Activated CD8-positive, alpha-beta memory T cell treated with anti-CD3 and anti-CD28 coated beads for 24 hours (primary cell): Measurements from ENCODE around the gene TRIM67.
"Not testable (repeated sequence)": the region's sequence is repeated elsewhere in the genome, so short reads cannot be mapped to it uniquely, and the experiment has no call there.

Source experiments
- DNase-seq: peaks from one replicate; pipeline ENCODE4 v3.0.0-alpha.2; 2020

Gene TRIM67

DNA sequence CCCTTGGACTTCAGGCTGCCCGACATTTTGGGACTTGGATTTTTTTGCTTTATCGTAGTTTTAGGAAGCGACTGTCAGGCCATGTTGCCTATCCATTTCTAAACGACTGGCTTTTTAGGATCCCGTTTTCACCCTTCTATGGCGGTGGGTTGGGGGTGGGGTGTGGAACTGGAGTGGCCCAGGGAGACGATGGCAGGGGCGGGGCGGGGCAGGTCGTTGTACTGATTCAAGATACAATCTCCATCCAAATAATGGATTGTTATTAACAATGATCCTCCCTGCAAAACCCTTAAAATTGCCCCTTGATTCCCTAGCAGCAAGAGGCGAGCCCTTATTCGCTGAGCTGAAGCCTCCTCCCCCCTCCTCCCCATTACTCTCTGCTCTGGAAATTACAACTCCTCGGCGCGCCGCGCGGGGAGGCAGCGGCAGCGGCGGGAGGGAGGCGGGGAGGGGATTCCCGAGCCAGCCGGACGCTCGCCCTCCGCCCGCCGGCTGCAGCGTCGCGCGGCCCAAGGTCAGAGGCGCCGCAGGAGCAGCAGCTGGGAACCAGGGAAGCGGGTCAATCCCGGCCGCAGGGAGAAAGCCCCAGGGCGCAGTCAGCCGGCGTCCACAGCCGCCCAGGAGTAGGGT lies at the start of gene TRIM67:
Gene TRIM67 (plus strand): TSS at position 392 of the 630 bp plus-strand sequence. CDS start 912 bp downstream, outside the sequence.
- no peak for DNase-seq

DNA sequence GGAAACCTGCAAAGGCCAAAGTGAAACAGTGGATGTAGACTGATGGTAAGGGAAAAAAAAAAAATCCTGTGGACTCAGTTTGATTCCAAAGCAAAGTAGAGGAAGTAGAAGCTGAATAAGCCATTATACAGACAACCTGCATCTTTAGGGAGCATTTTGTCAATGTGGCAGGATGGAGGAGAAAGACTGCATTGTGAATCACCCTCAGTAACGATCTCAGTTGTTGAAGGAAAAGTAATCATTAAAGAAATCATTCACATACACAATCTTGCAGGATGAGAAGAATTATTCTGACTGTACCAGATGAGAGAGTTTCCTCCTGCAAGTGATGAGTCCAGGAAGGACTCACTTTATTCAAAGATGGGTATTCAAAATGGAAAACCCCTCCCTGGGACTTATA lies 45.1 kb upstream of the TRIM67 start:
- DNase-seq, result no peak

DNA sequence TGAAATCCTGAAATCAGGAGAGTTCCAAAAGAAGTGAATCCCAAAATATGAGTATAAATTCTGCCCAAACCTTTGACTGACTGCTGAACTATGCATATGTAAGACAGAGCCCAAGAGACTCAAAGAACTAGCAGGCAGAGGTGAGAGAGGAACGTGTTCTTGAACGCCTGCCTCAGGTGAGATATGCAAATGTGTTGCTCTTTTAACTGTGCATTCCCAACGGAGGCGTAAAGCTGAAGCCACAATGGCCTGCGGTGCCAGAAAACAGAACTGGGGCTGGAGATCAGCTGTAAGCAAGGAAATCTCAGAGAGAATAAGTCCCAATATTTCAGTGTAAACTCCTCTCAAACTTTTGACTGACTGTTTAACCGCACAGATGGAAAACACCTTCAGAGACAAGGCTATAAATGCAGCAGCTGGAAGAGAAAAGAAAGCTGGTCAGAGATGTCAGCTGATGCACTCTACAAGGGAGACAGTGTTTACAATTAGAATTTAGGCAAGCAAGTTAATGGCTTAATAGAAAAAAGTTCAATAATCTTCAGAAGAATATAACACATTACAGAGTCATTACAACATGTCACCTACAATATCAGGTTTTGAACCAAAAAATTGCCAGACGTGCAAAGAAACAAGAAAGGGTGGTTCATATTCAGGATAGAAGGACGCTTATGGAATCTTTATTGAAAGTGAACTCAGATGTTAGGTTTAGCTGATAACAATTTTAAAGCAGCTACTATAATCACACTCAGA lies 43.0 kb upstream of the TRIM67 start:
- DNase-seq, result no peak

DNA sequence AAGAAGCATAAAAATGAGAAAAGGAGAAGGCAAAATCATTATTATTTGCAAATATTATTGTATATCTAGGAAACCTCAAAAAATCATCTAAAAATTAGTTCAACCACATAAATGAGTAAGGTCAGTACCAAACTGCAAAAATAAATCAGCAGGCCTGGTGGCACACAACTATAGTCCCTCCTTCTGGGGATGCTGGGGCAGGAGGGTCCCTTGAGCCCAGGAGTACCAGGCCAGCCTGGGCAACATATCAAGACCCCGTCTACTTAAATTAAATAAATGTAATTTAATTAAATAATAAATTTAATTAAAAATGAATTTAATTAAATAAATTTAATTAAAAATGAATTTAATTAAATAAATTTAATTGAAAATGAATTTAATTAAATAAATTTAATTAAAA lies 40.3 kb upstream of the TRIM67 start:
- DNase-seq, result no peak

DNA sequence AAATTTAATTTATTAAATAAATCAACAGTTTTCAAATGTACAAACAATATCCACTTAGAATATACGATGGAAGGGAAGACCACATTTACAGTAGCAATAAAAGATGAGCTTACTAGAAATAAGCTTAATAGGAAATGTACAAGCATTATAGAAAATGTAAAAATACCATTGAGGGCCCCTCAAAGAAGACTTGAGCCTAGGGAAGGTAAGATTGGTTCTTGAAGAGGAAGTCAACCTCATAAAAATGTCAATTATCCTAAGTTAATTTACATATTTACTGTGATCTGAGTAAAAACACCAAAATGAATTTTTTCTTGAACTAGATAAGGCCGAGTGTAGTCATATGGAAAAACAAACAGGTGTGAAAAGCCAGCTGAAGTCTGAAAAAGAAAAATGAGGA lies 39.7 kb upstream of the TRIM67 start:
- no peak for DNase-seq

DNA sequence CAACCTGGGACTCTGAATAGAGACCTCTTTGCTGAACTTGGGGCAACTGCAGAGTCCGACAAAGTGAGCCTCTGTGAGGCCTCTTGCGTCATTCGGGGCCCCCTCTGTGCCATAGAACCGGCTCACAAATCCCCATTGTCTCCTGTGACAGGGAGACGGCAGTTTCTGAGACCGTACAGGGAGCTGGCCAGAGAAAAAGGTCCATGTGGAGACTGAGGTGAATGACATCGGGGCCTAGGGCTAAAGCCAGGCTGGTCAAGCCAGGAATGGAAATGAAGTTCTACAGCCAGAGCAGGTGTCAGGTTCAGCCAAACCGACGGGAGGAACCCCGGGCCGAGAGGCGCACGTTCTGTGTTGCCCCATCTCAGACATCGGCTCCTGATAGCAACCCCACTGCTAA lies 37.1 kb upstream of the TRIM67 start:
- no peak for DNase-seq

DNA sequence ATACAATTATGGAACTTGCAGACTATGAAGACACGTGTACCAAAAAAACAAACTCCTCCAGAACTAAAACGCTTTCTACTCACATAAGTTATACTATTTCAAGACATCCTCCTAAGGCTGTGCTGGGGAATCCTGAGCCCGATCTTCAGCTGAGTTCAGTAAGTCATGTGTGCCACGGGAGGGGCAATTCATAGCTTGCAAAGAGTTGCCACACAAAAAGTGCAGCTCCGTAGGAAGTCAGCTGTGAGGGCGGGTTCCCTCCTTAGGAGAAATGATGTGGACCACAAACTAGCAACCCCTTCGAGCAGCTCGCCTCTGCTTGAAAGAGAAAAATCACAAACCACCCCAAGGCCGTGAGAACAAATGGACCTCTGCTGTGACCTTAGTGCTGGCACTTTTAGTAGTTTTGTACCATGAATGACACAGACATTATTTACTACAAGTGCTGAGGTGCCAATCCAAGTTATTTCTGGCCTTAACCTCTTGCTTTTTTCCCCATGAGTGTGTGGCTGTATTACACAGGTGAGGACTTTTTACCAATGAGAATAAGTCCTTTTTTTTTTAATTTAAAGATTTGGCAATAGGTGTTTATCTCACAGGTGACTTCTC lies 35.8 kb upstream of the TRIM67 start:
- no peak for DNase-seq

DNA sequence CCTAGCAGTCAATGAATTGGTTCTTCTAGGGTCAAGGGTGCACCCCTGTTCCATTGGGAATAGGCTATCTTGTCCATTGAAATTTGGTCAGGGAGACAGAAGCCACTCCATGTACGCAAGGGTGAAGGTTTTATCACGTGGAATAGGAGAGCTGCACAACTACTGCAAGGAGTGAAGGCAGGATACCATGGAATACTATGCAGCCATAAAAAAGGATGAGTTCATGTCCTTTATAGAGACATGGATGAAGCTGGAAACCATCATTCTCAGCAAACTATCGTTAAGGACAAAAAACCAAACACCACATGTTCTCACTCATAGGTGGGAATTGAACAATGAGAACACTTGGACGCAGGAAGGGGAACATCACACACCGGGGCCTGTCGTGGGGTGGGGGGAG lies 34.8 kb upstream of the TRIM67 start:
- DNase-seq, result not testable (repeated sequence)

DNA sequence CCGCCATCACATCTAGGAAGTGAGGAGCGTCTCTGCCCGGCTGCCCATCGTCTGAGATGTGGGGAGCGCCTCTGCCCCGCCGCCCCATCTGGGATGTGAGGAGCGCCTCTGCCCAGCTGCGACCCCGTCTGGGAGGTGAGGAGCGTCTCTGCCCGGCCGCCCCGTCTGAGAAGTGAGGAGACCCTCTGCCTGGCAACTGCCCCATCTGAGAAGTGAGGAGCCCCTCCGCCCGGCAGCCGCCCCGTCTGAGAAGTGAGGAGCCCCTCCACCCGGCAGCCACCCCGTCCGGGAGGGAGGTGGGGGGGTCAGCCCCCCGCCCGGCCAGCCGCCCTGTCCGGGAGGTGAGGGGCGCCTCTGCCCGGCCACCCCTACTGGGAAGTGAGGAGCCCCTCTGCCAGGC lies 33.4 kb upstream of the TRIM67 start:
- DNase-seq, result not testable (repeated sequence)

DNA sequence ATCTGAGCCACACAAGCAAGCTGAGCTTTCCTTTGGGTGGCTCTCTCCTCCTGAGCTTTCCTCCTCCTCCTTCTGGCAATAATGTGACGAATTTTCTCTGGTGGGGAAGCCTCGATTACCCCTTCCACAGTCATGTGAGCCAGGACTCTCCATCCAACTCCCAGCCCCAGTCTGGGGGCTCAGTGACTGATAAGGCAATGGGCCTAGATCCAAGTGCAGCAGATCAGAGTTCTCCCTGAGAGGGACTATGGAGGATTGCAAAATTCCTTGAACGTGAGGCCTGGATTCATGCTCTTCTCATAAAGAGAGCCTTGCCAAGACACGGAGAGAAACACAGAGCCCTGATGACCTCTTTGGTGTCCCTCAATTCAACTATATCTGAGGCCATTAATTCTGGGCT lies 31.3 kb upstream of the TRIM67 start:
- no peak for DNase-seq

DNA sequence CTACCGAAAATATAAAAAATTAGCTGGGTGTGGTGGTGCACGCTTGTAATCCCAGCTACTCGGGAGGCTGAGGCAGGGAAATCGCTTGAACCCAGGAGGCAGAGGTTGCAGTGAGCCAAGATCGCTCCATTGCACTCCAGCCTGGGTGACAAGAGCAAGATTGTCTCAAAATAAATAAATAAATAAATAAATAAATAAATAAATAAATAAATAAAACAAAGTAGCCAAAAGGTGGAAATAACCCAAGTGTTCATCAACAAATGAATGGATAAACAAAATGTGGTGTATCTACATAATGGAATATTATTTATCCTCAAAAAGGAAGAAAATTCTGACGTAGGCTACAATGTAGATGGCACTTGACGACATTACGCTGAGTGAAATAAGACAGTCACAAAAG lies 29.3 kb upstream of the TRIM67 start:
- not testable (repeated sequence) for DNase-seq

DNA sequence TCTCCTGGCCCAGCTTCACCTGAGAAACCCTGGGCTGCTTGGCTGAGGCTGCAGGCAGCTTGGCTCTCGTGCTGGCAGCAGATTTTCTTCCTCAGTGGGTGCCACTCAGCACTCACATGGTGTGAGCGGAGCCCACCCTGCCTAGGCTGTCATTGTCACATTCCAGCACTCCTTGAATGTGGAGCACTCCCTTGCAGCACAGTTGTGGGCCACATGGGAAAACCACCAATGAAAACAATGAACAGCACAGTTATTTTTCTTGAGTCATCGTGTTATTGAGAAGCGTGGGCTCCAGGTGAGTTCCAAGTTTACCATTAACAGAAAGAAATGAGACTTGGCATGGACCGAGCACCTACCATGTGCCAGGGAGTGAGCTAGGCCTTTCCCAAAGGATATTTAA lies 27.2 kb upstream of the TRIM67 start:
- no peak for DNase-seq

DNA sequence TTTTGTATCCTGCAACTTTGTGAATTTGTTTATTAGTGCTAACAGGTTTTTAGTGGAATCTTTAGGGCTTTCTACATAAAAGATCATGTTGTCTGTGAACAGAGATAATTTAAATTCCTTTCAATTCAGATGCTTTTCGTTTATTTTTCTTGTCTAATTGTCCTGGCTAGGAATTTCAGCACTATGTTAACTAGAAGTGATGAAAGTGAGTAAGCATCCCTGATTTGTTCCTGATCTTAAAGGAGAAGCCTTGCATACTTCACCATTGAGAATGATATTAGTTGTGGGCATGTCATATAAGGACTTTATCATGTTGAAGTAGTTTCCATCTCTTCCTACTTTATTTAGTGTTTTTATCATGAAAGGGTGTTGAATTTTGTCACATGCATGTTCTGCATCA lies 23.6 kb upstream of the TRIM67 start:
- no peak for DNase-seq

DNA sequence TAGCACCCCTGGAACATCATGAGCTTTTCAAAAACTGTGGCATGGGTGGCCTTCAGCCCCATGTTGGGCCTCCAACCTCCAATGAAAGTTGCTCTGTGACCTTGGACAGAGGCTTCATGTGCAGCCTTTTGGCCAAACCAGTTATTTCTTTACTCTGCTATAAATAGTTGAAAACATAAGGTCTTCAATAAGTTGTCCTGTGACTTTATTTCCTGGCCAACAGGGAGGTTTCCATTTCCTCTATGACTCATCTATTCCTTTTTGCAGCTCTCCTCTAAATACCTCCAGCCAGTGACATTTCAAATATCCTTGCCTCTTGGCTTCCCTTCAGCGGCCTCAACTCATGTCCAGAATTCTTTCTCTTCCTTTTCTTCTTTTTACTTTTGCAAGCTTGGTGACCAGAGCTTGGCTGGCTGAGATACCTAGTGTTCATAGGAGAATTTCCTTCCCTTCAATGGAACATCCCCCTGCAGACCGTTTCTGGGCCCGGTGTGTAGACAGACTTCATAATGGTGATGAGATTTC lies 22.7 kb upstream of the TRIM67 start:
- DNase-seq, result no peak

DNA sequence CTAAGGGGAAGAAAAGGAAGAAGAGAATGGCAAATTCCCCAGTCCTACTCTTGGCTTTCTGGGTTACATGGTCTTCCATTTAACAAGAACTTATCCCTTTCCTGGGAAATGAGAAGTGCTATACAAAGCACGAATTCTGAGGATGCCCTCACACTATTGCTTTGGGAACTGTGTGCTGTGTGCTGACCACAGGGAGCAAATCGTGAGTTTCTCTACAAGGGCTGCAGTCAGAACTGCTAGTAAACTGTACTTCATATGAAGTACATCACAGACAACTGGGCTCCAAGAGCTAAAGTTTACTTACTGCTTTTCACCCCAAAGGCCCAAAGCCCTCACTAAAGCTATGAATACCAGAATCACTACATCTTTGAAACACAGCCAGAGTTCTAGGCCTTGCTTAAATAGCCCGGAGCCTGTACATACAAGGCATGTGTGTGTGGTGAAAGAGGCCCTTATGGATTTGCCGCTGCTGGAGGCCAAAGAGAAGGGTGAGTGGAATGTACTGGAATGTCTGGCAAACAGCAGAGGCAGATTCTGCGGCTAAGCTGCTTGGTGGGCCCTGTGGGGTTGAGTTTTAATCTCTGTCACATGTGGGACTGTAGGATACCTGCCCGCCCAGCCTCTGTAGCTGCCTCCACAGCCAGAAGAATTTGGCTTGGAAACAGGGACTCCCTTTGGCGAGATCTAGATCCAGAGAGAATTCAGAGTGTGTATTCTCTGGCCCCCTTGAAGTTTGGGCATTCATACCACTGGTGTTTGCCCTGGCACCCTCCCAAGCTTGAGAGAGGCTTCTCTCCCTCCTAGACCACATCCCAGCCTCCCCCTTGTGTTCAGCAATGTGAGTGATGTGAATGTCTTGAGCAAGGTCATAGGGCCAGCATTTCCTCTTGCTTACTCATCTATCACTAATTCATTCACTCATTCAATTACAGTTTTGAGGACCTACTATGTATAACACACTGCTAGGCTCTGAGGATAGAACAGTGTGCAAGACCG lies 21.9 kb upstream of the TRIM67 start:
- DNase-seq, result no peak

DNA sequence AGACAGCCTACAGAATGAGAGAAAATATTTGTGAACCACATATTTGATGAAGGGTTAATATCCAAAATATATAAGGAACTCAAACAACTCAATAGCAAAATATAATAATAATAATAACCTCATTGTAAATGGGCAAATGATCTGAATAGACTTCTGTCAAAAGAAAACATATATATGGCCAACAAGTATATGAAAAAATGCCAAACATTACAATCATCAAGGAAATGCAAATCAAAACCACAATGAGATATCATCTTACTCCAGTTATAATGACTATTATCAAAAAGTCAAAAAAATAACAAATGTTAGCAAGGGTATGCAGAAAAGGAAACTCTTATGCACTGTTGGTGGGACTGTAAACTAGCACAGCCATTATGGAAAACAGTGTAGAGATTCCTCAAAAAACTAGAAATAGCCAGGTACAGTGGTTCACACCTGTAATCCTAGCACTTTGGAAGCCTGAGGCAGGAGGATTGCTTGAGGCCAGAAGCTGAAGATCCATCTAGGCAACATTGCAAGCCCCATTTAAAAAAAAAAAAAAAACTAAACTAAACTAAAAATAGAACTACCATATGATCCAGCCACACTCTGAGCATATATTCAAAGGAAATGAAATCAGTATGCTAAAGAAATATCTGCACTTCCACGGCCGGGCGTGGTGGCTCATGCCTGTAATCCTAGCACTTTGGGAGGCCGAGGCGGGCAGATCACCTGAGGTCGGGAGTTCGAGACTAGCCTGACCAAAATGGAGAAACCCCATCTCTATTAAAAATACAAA lies 17.3 kb upstream of the TRIM67 start:
- DNase-seq, result no peak

DNA sequence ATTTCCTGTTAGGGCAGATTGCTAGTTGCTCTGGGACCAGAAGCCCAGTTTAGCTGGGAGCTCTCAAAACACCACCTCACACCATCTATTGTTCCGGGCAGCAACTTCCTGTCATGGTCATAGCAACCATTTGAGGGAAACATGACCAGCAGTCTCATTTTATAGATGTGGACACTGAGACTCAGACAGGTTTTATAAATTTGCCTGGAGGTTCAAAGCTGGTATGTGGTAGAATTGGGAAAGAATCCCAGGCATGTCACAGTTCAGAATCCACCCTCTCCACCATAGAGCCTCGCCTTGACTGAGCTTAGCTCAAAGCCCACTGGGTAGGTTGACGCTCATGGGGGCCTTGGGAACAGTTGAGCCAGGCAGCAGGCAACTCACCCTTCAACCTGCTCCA lies 14.0 kb upstream of the TRIM67 start:
- no peak for DNase-seq

DNA sequence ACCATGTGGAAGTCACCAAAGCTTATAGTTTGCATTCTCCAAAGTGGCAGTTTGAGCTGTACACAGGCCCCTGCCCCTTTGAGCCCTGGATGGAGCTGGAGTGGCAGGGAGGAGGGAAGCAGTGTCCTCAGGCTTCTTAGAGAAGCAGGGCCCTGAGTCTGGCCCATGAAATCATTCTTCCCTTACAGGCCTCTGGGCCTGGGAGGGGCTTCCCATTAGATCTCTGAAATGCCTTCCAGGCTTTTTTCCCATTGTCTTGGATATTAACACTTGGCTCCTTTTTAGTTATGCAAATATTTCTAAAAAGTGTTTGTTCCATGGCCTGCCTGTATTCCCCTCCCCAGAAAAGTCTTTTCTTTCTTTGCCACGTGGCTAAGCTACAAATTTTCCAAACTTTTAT lies 10.0 kb upstream of the TRIM67 start:
- DNase-seq, result no peak

DNA sequence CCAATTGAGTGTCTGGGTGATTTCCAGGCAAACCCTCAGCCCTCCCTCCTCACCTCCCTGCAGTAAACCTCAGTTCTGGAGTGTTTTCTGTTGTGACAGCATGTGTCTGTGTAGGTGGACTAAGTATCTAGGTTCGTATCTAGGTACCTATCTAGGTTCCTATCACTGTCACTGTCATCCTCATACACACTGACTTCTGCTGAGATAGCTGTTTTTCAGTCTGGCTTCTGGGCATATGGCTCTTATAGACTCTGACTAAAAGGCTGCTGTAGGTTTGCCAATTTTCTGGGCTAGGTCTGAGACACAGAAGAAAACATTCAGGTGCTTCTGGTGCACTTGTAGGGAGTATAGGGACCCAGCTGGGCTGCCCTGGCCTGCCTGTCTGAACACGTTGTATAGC lies 8.1 kb upstream of the TRIM67 start:
- no peak for DNase-seq

DNA sequence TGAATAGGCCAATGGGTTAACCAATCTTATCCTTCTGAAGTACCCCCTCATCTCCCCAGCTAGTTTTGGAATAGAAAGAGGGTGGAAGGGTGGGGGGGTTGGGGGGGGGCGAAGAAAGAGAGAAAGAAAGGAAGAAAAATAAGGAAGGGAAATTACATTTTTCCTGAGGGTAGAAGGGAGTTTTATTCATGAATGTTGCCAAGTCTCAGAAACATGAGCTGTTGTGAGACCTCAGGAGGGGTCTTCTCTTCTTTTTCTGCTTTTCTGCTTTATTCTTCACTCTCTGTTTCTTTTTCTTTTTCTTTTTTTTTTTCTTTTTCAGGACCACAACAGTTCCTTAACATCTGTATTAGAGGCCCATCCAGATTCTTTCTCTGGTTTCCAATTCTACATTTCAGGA lies 6.0 kb upstream of the TRIM67 start:
- no peak for DNase-seq

DNA sequence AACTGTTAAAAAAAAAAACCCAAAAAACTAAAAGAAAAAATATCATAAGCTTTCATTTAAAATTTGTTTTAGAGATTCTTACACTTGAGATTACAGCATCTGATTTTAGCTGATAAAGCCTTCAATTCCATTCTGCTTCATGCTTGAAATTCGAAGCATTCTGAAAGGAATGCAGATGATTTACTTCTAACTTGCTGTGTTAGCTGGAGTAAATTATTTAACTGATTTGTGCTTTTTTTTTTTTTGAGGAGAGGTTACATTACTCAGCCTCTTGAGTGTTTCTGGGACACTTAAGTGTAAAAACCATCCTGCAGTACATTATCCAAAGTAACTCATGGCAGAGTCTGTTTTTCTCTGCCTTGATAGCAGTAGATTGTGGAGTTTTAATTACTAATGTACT lies 4.5 kb upstream of the TRIM67 start:
- DNase-seq, result no peak

DNA sequence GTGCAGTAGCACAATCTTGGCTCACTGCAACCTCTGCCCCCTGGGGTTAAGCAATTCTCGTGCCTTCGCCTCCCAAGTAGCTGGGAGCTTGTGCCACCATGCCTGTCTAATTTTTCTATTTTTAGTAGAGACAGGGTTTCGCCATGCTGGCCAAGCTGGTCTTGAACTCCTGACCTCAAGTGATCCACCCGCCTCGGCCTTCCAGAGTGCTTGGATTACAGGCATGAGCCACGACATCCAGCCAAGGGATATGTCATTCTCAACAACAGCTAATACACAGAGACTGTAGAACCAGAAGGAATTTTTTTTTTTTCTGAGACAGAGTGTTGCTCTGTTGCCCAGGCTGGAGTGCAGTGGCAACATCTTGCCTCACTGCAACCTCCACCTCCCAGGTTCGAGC lies 3.7 kb upstream of the TRIM67 start:
- not testable (repeated sequence) for DNase-seq
